Neuron (in vitro differentiated cells): ENCODE results near the gene ZNF746.
"Not testable (repeated sequence)": the region's sequence is repeated elsewhere in the genome, so short reads cannot be mapped to it uniquely, and the experiment has no call there.

Experiments
- H2AFZ ChIP-seq: one replicate; pipeline ENCODE4 v1.6.1; 2013; ENCODE audit warnings: low read depth, mild to moderate bottlenecking, inconsistent platforms, low read length, moderate library complexity
- H3K27me3 ChIP-seq: one replicate; pipeline ENCODE4 v1.6.1; 2013; ENCODE audit warnings: low read length; ENCODE audit not compliant: insufficient read depth
- H3K36me3 ChIP-seq: one replicate; pipeline ENCODE4 v1.6.1; 2013; ENCODE audit warnings: low read length; ENCODE audit not compliant: insufficient read depth
- H3K4me1 ChIP-seq: one replicate; pipeline ENCODE4 v1.6.1; 2013; ENCODE audit warnings: low read length; ENCODE audit not compliant: insufficient read depth
- H3K4me3 ChIP-seq: 2 replicates; pipeline ENCODE4 v1.5.1; 2013; ENCODE audit warnings: mild to moderate bottlenecking, low read length, moderate library complexity
- H3K9me3 ChIP-seq: one replicate; pipeline ENCODE4 v1.6.1; 2013; ENCODE audit warnings: low read length

The ZNF746 gene

DNA sequence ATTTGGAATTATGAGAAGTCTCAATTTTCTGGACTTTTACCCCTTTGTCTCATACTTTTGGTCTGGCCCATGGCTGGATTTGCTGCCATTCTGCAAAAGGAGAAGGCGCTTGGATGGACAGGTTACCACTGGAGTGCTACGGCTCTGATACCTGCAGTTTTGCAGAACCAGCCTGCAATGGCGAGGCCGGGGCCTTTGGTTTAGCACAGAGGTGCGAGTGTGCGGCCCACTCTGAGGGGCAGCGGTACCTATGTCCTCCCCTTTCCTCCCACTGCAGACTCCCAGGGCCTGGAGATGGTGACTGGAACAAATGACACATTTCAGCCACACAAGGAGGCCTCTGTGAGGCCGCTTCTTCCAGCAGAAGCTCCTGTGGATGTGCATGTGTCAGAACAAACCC is 48.6 kb downstream of the ZNF746 start:
- Histone ChIP-seq H3K4me1 (no peaks in the 10 kb centered on the region), H3K27me3 (no peaks in the 10 kb centered on the region), H3K4me3 (no peak overlapping the region), H2AFZ (no peak overlapping the region), H3K9me3 (no peaks in the 10 kb centered on the region), H3K36me3 (peaks cover 76% of the 10 kb centered on the region)

DNA sequence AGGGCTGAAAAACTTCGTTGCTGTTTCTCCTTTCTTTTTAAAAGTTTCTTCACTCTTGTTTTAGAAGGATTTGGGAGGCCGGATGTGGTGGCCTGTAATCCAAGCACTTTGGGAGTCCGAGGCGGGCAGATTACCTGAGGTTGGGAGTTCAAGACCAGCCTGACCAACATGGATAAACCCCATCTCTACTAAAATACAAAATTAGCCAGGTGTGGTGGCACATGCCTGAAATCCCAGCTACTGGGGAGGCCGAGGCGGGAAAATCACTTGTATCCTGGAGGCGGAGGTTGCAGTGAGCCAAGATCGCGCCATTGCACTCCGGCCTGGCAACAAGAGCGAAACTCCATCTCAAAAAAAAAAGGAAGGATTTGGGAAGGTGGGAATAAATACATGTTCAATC is 51.6 kb downstream of the ZNF746 start:
- H3K9me3 ChIP-seq, H3K4me1 ChIP-seq, H2AFZ ChIP-seq, H3K4me3 ChIP-seq, H3K27me3 ChIP-seq: not testable (repeated sequence)
- peaks cover 65% of the 10 kb centered on the region for H3K36me3 ChIP-seq

DNA sequence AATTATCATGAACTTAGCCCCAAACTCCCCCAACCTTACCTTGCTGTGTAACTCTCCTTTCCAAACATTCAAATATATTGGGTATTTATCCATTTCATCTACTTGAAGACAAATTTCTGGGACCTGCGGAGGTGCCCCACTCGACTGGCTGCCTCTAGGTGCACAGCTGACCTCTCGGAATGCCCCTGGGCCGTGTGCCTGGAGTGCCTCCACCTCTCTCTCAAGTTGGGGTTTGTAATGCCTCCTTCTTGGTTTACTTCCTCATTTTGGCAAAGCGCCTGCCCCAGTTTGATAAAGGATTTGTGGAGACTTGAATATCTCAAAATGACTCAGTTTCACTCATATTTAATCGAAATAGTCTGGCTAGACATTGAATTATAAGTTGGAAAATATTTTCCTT is 53.3 kb downstream of the ZNF746 start:
- Histone ChIP-seq H3K4me3 (no peak overlapping the region), H3K9me3 (no peaks in the 10 kb centered on the region), H3K4me1 (no peaks in the 10 kb centered on the region), H3K27me3 (no peaks in the 10 kb centered on the region), H2AFZ (no peak overlapping the region), H3K36me3 (peaks cover 52% of the 10 kb centered on the region)

DNA sequence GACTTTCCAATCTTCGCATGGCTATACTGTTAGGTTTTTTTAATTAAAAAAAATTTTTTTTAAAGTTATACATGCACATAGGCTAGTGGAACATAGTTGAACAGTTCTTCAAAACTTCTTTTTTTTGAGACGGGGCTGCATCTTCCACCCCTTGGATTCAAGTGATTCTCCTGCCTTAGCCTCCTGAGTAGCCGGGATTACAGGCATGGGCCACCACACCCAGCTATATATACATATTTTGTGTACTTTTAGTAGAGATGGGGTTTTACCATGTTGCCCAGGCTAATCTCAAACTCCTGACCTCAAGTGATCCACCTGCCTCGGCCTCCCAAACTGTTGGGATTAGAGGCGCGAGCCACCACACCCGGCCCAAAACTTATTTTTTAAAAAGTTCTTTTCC is 54.1 kb downstream of the ZNF746 start:
- no peak overlapping the region for H2AFZ ChIP-seq
- H3K4me3 ChIP-seq, result no peak overlapping the region
- H3K36me3 ChIP-seq, result peaks cover 44% of the 10 kb centered on the region
- no peaks in the 10 kb centered on the region for H3K4me1 ChIP-seq
- no peaks in the 10 kb centered on the region for H3K9me3 ChIP-seq
- no peaks in the 10 kb centered on the region for H3K27me3 ChIP-seq

DNA sequence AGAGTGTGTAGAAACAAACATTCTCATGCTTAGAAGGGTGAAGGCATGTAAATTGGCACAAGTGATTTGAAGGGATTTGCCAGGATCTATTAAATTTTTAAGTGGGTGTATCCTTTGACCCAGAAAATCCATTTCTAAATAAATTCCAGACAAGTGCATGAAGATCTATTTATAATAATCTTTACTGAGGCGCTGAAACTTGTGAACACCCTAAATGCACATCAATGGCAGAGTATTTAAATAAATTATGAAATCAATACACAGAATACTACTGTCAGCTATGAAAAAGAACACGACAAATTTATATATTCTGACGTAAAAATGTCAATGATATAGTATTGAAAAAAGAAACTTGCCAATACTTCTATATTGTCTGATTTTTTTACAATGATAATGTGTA is 54.7 kb downstream of the ZNF746 start:
- H3K4me1 ChIP-seq, result no peaks in the 10 kb centered on the region
- no peaks in the 10 kb centered on the region for H3K27me3 ChIP-seq
- H3K36me3 ChIP-seq, result peaks cover 43% of the 10 kb centered on the region
- H3K9me3 ChIP-seq, result no peaks in the 10 kb centered on the region
- no peak overlapping the region for H2AFZ ChIP-seq
- H3K4me3 ChIP-seq, result no peak overlapping the region

DNA sequence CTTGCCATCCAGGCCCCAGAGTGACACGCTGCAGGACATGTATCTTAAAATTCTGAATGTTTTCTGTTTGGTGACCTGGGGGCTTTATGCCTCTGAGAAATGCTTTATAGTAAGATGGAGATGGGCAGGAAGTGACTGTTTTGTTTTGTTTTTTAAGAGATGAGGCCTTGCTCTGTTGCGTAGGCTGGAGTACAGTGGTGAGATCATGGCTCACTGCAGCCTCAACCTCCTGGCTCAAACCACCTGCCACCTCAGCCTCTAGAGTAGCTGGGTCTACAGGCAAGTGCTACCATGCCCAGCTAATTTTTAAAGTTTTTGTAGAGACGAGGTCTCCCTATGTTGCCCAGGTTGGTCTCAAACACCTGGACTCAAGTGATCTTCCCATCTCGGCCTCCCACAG is 57.4 kb downstream of the ZNF746 start:
- H3K4me3 ChIP-seq, result no peak overlapping the region

DNA sequence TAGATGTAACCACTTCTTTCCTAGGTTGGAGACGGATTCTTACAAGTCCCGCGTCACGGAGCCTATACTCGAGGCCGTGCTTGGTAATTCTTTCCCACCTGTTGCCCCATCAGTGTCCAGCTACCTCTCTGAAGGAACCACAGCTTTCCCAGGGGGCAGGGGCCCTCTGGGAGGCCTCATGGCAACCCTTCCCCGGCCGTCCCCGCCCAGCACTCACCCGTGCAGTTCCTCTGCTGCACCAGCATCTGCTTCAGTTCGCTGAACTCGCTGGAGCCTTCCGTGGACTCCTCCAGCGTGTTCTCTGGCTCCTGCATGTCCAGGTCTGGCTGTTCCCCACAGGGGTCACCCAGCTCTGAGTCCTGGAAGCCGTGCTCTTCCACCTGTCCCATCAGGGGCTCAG is 61.3 kb downstream of the ZNF746 start:
- Histone ChIP-seq H3K36me3 (peaks cover 53% of the 10 kb centered on the region), H3K9me3 (peaks cover 8% of the 10 kb centered on the region)

More for the DNA sequence above, 57.4 kb downstream of the ZNF746 start:
- Histone ChIP-seq H3K27me3 (no peaks in the 10 kb centered on the region), H3K36me3 (peaks cover 39% of the 10 kb centered on the region), H3K9me3 (no peaks in the 10 kb centered on the region), H3K4me1 (no peaks in the 10 kb centered on the region), H2AFZ (no peak overlapping the region)

DNA sequence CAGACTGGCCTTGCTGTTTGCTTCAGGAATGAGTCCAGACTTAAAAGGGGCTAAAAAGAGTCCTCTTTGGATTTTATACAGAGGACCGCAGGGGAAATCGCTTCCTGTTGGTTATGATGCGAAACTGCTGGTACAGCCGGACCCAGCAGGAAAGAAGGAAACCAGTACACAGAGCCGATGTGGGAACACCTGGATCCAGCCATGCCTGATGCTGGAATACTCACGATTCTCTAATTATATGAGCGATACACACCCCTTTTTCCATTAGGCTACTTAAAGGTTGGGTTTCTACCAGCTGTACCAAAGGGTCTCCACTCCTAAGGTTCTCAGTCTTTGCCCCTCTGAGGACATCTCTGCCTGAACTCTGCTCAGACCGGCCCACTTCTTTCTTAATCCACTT is 64.5 kb downstream of the ZNF746 start:
- Histone ChIP-seq H3K4me1 (no peaks in the 10 kb centered on the region), H3K9me3 (peaks cover 8% of the 10 kb centered on the region), H3K36me3 (peaks cover 64% of the 10 kb centered on the region), H2AFZ (no peak overlapping the region), H3K4me3 (no peak overlapping the region), H3K27me3 (no peaks in the 10 kb centered on the region)

More for the DNA sequence above, 61.3 kb downstream of the ZNF746 start:
- Histone ChIP-seq H3K27me3 (no peaks in the 10 kb centered on the region), H3K4me3 (no peak overlapping the region), H2AFZ (no peak overlapping the region), H3K4me1 (no peaks in the 10 kb centered on the region)

DNA sequence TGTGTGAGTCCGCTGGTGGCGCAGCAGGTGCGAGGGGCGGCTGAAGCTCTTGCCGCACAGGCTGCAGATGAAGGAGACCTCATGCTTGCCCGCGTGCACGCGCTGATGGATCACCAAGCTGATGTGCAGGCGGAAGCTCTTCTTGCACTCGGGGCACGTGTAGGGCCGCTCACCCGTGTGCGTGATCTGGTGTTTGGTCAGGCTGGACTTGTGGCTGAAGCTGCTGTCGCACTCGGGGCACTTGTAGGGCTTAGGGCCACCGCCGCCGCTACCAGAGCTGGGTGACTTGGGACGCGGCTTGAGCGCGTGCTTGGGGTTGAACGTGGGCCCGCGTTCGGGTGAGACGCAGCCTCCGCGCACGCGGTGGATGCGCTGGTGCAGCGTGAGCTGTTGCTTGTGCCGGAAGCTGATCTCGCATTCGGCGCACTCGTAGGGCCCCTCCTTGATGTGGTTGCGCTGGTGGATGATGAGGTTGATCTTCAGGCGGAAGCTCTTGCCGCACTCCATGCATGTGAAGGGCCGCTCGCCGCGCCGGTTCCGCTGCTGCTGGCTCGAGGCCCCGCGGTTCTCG is 65.4 kb downstream of the ZNF746 start:
- no peak overlapping the region for H3K4me3 ChIP-seq
- peaks cover 8% of the 10 kb centered on the region for H3K9me3 ChIP-seq
- no peak overlapping the region for H2AFZ ChIP-seq
- H3K27me3 ChIP-seq, result no peaks in the 10 kb centered on the region
- H3K4me1 ChIP-seq, result peaks cover 2% of the 10 kb centered on the region
- peaks cover 61% of the 10 kb centered on the region for H3K36me3 ChIP-seq

DNA sequence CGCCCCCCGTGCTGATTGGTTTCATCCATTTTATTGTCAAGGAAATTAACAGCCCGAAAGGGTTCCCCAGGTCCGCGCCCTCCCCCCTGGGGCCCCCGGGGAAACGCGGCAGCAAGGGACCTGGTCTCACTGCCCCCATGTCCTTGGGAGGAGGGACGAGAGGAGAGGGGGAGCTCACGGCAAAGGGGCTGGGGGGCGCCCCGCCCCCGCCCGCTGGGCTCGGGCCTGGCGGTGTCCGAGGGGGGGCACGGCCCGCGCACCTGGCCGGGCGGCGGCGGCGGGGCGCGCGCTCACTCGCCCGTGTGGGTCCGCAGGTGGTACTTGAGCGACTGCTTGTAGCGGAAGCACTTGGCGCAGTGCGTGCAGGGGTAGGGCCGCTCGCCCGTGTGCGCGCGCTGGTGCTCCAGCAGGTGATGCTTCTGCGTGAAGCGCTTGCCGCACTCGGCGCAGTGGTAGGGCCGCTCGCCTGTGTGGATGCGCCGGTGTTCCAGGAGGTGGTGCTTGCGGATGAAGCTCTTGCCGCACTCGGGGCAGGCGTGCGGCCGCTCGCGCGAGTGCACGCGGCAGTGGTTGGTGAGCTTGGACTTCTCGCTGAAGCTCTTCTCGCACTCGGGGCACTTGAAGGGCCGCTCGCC is 66.0 kb downstream of the ZNF746 start:
- Histone ChIP-seq H3K4me1 (peaks cover 7% of the 10 kb centered on the region), H3K9me3 (peaks cover 8% of the 10 kb centered on the region), H3K4me3 (no peak overlapping the region), H2AFZ (no peak overlapping the region), H3K27me3 (no peaks in the 10 kb centered on the region), H3K36me3 (peaks cover 55% of the 10 kb centered on the region)

DNA sequence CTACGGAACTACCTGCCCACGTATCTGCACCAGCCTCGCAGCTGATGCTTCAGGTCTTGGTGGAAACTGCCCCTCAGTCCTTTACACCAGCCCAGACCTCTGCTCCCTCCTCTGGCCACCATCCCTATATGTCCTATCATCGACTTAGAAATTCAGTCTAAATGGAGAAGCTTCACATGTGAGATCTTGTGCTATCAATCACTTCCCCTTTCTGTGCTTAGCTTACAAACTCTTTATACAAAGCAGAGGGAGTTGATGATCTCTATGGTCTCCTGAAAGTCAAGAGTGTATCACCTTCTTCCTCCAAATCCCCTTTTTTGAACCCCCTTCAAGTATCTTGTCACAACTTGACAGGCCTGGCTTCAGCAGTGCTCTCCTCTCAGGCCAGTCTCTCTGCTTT is 67.4 kb downstream of the ZNF746 start:
- Histone ChIP-seq H3K9me3 (peaks cover 8% of the 10 kb centered on the region), H3K36me3 (peaks cover 43% of the 10 kb centered on the region), H3K4me3 (no peak overlapping the region), H3K4me1 (peaks cover 7% of the 10 kb centered on the region), H2AFZ (no peak overlapping the region), H3K27me3 (no peaks in the 10 kb centered on the region)

DNA sequence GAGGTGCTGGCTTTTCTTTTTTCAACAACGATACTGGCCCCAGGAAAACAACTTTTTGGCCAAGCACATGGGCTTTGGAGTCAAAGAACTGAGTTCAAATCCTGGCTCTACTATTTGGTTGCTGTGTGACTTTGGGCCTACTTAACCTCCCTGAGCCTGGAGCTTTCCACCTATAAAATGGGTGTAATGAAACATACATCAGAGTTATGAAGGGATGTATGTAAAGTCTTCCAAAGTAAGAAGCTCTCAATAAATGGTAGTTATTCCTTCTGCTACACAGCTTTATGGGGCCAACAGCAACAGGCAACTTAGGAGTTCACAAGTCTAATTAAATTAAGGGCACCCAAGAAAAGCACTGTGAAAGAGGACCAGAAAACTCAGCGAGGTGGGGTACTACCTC is 69.7 kb downstream of the ZNF746 start:
- H3K36me3 ChIP-seq, result peaks cover 28% of the 10 kb centered on the region
- peaks cover 7% of the 10 kb centered on the region for H3K4me1 ChIP-seq
- no peaks in the 10 kb centered on the region for H3K27me3 ChIP-seq
- H3K4me3 ChIP-seq, result no peak overlapping the region
- H2AFZ ChIP-seq, result no peak overlapping the region
- peaks cover 7% of the 10 kb centered on the region for H3K9me3 ChIP-seq

DNA sequence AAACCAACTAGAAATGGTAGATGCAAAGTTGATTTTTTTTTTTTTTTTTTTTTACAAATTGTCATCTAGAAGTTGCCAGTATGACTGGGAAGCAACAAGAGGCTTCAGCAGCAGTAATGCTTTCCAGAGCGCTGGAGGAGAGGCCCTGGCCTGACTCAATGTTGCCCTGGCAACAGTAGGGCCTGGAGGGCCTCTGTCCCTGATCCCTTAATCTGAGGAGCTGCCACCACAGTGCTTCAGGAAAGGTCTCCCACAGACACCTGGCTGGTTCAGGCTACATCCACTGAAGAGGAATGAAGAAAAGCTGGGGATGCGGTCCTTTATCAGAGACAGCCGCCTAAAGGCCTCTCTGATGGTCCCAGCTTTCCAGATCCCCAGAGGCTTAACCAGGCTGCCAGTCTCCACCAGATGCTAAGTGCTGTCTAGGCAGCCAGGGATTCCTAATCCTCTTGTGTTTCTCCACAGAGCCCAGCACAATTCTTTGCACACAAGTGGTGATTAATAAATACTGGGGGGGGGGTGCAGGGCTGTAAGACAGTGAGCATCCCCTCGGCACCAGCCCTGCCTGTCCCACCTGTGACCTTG is 70.4 kb downstream of the ZNF746 start:
- no peak overlapping the region for H3K4me3 ChIP-seq
- peaks cover 3% of the 10 kb centered on the region for H3K9me3 ChIP-seq
- H3K36me3 ChIP-seq, result peaks cover 21% of the 10 kb centered on the region
- no peak overlapping the region for H2AFZ ChIP-seq
- H3K4me1 ChIP-seq, result peaks cover 7% of the 10 kb centered on the region
- no peaks in the 10 kb centered on the region for H3K27me3 ChIP-seq
